ENCODE measurements around the gene TTLL10. TPM values are rescaled to one million over a fixed set of nuclear protein-coding genes. Genes with fewer than 3 reads are reported as not detected.

TTLL10 gene
- total RNA-seq, 1 experiment from 2014 or later: 0.68 TPM

GRCh38 chr1:1144843-1145546, 28.7 kb upstream of the TTLL10 start:
- Histone ChIP-seq H2AK5ac (ENCODE audit: insufficient read length, low read length) (no peak overlapping the region), H3K18ac (ENCODE audit: insufficient read length, low read depth, low read length) (peak overlapping the region; percentile 2), H3K23me2 (ENCODE audit: insufficient read length, low read depth, low read length, poor library complexity, severe bottlenecking) (no peaks in the 10 kb centered on the region), H2AFZ (ENCODE audit: low read length) (no peak overlapping the region), H3K4ac (ENCODE audit: low read depth, low read length) (no peak overlapping the region; the same call in 1 of the 2 replicates), H3K4me2 (ENCODE audit: insufficient read depth, insufficient read length, low read length) (no peak overlapping the region), H3K27me3 (ENCODE audit: insufficient read depth, low read length) (no peaks in the 10 kb centered on the region), H4K91ac (ENCODE audit: insufficient read length, low read depth, low read length) (peak overlapping the region; percentile 6), H3K79me2 (ENCODE audit: insufficient read depth, low read length) (no peaks in the 10 kb centered on the region), H3K4me1 (ENCODE audit: insufficient read depth, low read length) (no peaks in the 10 kb centered on the region), H2BK20ac (ENCODE audit: low read depth, low read length, poor library complexity, severe bottlenecking) (no peak overlapping the region), H3K23ac (ENCODE audit: insufficient read length, low read depth, low read length) (no peak overlapping the region), H3K27ac (ENCODE audit: insufficient read length, low read depth, low read length) (no peak overlapping the region), H3K79me1 (ENCODE audit: insufficient read depth, low read depth, low read length, poor library complexity, severe bottlenecking) (no peaks in the 10 kb centered on the region), H4K20me1 (ENCODE audit: control insufficient read depth, insufficient read depth, insufficient read length) (no peaks in the 10 kb centered on the region), H4K8ac (replicated peaks; ENCODE audit: insufficient read length, low read depth, low read length) (no peak overlapping the region), H2BK120ac (ENCODE audit: low read depth, low read length, poor library complexity, severe bottlenecking) (no peak overlapping the region), H3K56ac (ENCODE audit: insufficient read length, low read depth, low read length) (no peak overlapping the region), H4K5ac (ENCODE audit: insufficient read length, low read depth, low read length) (no peak overlapping the region), H2BK5ac (ENCODE audit: insufficient read length, low read length) (no peak overlapping the region), H3K9ac (ENCODE audit: extremely low read depth, insufficient read length, low read length) (no peak overlapping the region), H2BK12ac (ENCODE audit: insufficient read length, low read depth, low read length) (no peak overlapping the region), H2BK15ac (ENCODE audit: low read depth, low read length) (no peak overlapping the region), H3K14ac (ENCODE audit: insufficient read depth, low read length) (no peak overlapping the region), H3T11ph (ENCODE audit: low read length) (no peak overlapping the region), H3K9me3 (ENCODE audit: control insufficient read depth, low read depth, low read length) (no peaks in the 10 kb centered on the region)
- TF ChIP-seq CTCF (conservative IDR thresholded peaks at IDR 0.05): no peak
- H3K36me3 Mint-ChIP-seq (ENCODE audit: insufficient read depth in 1 of 3, low read depth in 3 of 3): no peaks in the 10 kb centered on the region
- peaks cover 7% of the 10 kb centered on the region for H3K27me3 Mint-ChIP-seq (ENCODE audit: low read depth)
- H3K9me3 Mint-ChIP-seq: no peaks in the 10 kb centered on the region; a peak in 1 of 5 replicates
- H3K4me3 Mint-ChIP-seq: no peak overlapping the region
- WGBS (ENCODE audit: extremely low coverage, insufficient read length, low lambda C conversion rate): no CpG with 5 or more reads among the region's 32 CpGs
- H3K4me1 Mint-ChIP-seq: peaks cover 6 to 19% of the 10 kb centered on the region in 2 experiments
- H3K27ac Mint-ChIP-seq: no peak overlapping the region
- no peak for DNase-seq

Data from H9 (cell line).